GM12874 (cell line): ENCODE data around the gene KRT36.

Source experiments
- TF ChIP-seq, protein P1 (sequence below): IDR thresholded peaks from 2 replicates; pipeline ENCODE4 v1.5.1; 2011; ENCODE audit warnings: low read depth, mild to moderate bottlenecking, control low read depth, low read length, moderate library complexity; ENCODE audit not compliant: insufficient read depth

Gene KRT36

DNA sequence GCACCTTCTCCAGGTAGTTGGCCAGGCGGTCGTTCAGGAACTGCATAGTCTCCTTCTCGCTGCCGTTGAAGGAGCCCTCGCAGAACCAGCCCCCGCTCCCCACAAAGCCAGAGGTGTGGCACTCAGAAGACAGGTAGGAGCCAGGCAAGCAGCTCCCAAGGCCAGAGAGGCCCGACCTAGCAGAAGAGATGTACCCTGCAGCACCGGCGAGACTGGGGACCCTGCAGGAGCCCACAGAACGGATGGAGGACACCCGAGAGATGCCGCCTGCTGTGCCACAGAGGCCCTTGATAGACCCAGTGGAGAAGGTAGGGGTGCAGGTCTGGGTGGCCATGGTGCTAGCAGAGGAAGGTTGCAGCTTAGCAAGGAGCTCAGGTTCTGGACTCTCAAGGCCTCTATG lies at the start of gene KRT36:
Gene KRT36 (minus strand): TSS at position 380 of the 400 bp plus-strand sequence. CDS start 46 bp downstream, at position 334.
- TF ChIP-seq, protein P1, sequence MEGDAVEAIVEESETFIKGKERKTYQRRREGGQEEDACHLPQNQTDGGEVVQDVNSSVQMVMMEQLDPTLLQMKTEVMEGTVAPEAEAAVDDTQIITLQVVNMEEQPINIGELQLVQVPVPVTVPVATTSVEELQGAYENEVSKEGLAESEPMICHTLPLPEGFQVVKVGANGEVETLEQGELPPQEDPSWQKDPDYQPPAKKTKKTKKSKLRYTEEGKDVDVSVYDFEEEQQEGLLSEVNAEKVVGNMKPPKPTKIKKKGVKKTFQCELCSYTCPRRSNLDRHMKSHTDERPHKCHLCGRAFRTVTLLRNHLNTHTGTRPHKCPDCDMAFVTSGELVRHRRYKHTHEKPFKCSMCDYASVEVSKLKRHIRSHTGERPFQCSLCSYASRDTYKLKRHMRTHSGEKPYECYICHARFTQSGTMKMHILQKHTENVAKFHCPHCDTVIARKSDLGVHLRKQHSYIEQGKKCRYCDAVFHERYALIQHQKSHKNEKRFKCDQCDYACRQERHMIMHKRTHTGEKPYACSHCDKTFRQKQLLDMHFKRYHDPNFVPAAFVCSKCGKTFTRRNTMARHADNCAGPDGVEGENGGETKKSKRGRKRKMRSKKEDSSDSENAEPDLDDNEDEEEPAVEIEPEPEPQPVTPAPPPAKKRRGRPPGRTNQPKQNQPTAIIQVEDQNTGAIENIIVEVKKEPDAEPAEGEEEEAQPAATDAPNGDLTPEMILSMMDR = no peak

DNA sequence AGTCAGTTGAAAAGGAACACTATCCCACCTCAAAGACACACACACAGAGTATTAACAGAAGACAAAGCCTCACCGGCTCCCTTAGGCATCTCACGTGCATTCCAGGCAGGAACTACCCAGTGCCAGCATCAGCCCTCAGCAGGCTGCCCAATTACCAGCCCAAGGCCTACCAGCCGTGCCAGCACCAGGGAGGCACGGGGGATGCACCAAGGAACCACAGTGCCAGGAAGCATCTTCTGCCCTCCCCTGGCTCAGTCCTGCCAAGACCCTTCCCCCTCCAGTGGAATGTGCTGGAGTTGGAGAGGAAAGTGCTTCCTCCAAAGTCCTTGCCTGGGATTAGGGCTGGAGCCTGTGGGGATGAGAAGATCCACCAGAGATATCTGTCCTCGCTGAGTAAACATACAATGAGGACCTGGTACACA lies 49.4 kb upstream of the KRT36 start:
- TF ChIP-seq, protein P1 = no peak

DNA sequence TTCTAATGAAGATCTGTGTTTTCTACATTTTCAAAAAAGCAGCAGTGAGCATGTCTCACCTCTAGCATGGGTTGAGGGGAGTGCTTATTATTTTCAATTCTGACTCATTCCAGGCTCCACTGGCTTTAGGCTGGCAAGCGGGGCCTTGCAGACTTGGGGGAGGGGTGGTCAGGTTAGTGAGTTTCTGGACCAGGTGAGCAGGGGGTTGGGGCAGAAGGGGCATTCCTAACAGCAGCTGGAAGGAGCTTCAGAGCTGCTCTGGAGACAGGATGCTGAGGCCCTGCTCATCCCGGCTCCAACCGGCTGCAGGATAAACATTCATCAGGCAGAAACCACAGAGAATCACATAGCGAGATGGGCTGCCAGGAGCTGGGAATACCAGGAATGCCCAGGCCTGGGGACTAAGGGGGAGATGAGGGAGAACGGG lies 48.9 kb upstream of the KRT36 start:
- TF ChIP-seq, protein P1 = no peak

DNA sequence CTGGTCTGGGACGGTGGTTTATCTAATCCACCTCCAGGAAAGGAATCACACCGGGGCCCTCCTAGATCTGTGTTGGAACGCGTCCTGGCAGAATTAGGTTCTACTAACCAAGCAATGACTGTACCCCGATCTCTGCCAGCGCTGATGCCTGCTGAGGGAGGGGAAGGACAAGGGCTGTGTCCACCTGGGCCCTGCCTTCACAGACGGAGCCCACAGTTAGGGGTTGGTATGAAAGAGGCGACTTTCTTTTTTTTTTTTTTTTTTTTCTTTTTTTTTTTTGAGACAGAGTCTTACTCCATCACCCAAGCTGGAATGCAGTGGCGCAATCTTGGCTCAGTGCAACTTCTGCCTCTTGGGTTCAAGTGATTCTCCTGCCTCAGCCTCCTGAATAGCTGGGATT lies 48.3 kb upstream of the KRT36 start:
- TF ChIP-seq, protein P1 = no peak

DNA sequence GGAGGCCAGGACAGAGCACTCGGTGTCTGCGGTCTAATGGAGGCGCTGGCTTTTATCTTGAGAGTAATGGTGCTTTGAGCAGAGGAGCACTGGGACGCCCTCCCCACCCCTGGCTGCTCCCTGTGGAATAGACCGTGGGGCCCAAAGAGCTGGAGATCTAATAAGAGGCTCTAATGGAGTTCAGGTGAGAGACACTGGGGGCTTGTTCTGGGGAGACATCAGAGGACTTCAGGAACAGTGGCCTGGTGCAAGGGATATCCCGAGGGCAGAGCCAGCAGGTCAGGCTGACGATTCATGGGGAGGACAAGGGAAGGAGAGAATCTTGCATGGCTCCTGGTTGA lies 47.9 kb upstream of the KRT36 start:
- TF ChIP-seq, protein P1 = no peak

GRCh38 chr17:41536741-41537613 lies 47.3 kb upstream of the KRT36 start:
- TF ChIP-seq, protein P1 = no peak

GRCh38 chr17:41535764-41536481 lies 46.2 kb upstream of the KRT36 start:
- TF ChIP-seq, protein P1 = no peak
